Measurements from ENCODE around the gene XRRA1. TPM values are rescaled to one million over a fixed set of nuclear protein-coding genes. Genes with fewer than 3 reads are reported as not detected.
A peak's percentile ranks its signal among the peaks of the same experiment; 100 is the strongest.
"Not testable (repeated sequence)": the region's sequence is repeated elsewhere in the genome, so short reads cannot be mapped to it uniquely, and the experiment has no call there.

Gene XRRA1
- total RNA-seq, 1 experiment from 2014 or later = 1.1 TPM

GRCh38 chr11:74932169-74932568, 16.7 kb downstream of the XRRA1 start:
- no peak overlapping the region for H3K4me3 ChIP-seq
- DNase-seq = peak; percentile 35
- no peaks in the 10 kb centered on the region for H3K27me3 ChIP-seq
- H3K36me3 ChIP-seq = peaks cover 15% of the 10 kb centered on the region
- no peaks in the 10 kb centered on the region for H3K9me3 ChIP-seq

- H3K9me3 ChIP-seq = no peaks in the 10 kb centered on the region
- H3K27me3 ChIP-seq = no peaks in the 10 kb centered on the region
- H3K36me3 ChIP-seq = peaks cover 5% of the 10 kb centered on the region
- peak; percentile 39 for DNase-seq
- no peak overlapping the region for H3K4me3 ChIP-seq
These were observed 19.2 kb downstream of the XRRA1 start for GRCh38 chr11:74929431-74930363.

- no peak for DNase-seq
- Histone ChIP-seq H3K36me3 (peaks cover 5% of the 10 kb centered on the region), H3K4me3 (no peak overlapping the region), H3K27me3 (no peaks in the 10 kb centered on the region), H3K9me3 (no peaks in the 10 kb centered on the region)
These were observed 21.4 kb downstream of the XRRA1 start for GRCh38 chr11:74927496-74927895.

- no peaks in the 10 kb centered on the region for H3K9me3 ChIP-seq
- H3K36me3 ChIP-seq = peaks cover 1% of the 10 kb centered on the region
- H3K27me3 ChIP-seq = no peaks in the 10 kb centered on the region
- H3K4me3 ChIP-seq = no peak overlapping the region
- peak; percentile 38 for DNase-seq
These were observed 22.4 kb downstream of the XRRA1 start for GRCh38 chr11:74926304-74927030.

- H3K27me3 ChIP-seq = no peaks in the 10 kb centered on the region
- no peaks in the 10 kb centered on the region for H3K9me3 ChIP-seq
- no peak overlapping the region for H3K4me3 ChIP-seq
- H3K36me3 ChIP-seq = peaks cover 3% of the 10 kb centered on the region; the same call in 1 of the 2 replicates
- DNase-seq = peak; percentile 31
These were observed 23.6 kb downstream of the XRRA1 start for GRCh38 chr11:74925281-74925680.

- no peaks in the 10 kb centered on the region for H3K9me3 ChIP-seq
- no peaks in the 10 kb centered on the region for H3K27me3 ChIP-seq
- DNase-seq = peak; percentile 43
- no peak overlapping the region for H3K4me3 ChIP-seq
- H3K36me3 ChIP-seq = peaks cover 19% of the 10 kb centered on the region
These were observed 25.8 kb downstream of the XRRA1 start for GRCh38 chr11:74923125-74923524.

- H3K27me3 ChIP-seq = no peaks in the 10 kb centered on the region
- no peak for DNase-seq
- H3K36me3 ChIP-seq = peaks cover 6% of the 10 kb centered on the region
- no peaks in the 10 kb centered on the region for H3K9me3 ChIP-seq
- H3K4me3 ChIP-seq = no peak overlapping the region
These were observed 39.1 kb downstream of the XRRA1 start for GRCh38 chr11:74909812-74910211.

GRCh38 chr11:74909385-74909784, 39.5 kb downstream of the XRRA1 start:
- peaks cover 6% of the 10 kb centered on the region for H3K36me3 ChIP-seq
- no peak overlapping the region for H3K4me3 ChIP-seq
- no peaks in the 10 kb centered on the region for H3K27me3 ChIP-seq
- DNase-seq = no peak
- no peaks in the 10 kb centered on the region for H3K9me3 ChIP-seq

- H3K27me3 ChIP-seq = no peaks in the 10 kb centered on the region
- peaks cover 6% of the 10 kb centered on the region for H3K36me3 ChIP-seq
- no peak overlapping the region for H3K4me3 ChIP-seq
- DNase-seq = no peak
- peaks cover 14% of the 10 kb centered on the region for H3K9me3 ChIP-seq
These were observed 43.6 kb downstream of the XRRA1 start for GRCh38 chr11:74905326-74905725.

GRCh38 chr11:74902342-74902741, 46.5 kb downstream of the XRRA1 start:
- H3K27me3 ChIP-seq = no peaks in the 10 kb centered on the region
- no peak for DNase-seq
- H3K9me3 ChIP-seq = peaks cover 25% of the 10 kb centered on the region
- H3K36me3 ChIP-seq = peaks cover 3% of the 10 kb centered on the region; the same call in 1 of the 2 replicates
- no peak overlapping the region for H3K4me3 ChIP-seq

- no peak for DNase-seq
- Histone ChIP-seq H3K36me3 (peaks cover 14% of the 10 kb centered on the region), H3K27me3 (no peaks in the 10 kb centered on the region), H3K4me3 (no peak overlapping the region), H3K9me3 (peaks cover 33% of the 10 kb centered on the region)
These were observed 52.6 kb downstream of the XRRA1 start for GRCh38 chr11:74896311-74896710.

- Histone ChIP-seq H3K4me3 (no peak overlapping the region), H3K27me3 (no peaks in the 10 kb centered on the region), H3K36me3 (peaks cover 14% of the 10 kb centered on the region), H3K9me3 (peaks cover 25% of the 10 kb centered on the region)
- DNase-seq = no peak
These were observed 53.4 kb downstream of the XRRA1 start for GRCh38 chr11:74895340-74896116.

- Histone ChIP-seq H3K9me3 (peaks cover 18% of the 10 kb centered on the region), H3K36me3 (peaks cover 17% of the 10 kb centered on the region)
- H3K27me3 ChIP-seq, H3K4me3 ChIP-seq, DNase-seq: not testable (repeated sequence)
These were observed 55.9 kb downstream of the XRRA1 start for GRCh38 chr11:74893015-74893414.

- Histone ChIP-seq H3K9me3 (peaks cover 6% of the 10 kb centered on the region), H3K4me3 (no peak overlapping the region), H3K36me3 (peaks cover 39% of the 10 kb centered on the region), H3K27me3 (no peaks in the 10 kb centered on the region)
- DNase-seq = no peak
These were observed 71.8 kb downstream of the XRRA1 start for GRCh38 chr11:74877132-74877531.

GRCh38 chr11:74871037-74871436, 77.9 kb downstream of the XRRA1 start:
- no peak for DNase-seq
- Histone ChIP-seq H3K36me3 (peaks cover 80% of the 10 kb centered on the region), H3K27me3 (no peaks in the 10 kb centered on the region), H3K9me3 (peaks cover 50% of the 10 kb centered on the region), H3K4me3 (no peak overlapping the region)

- peaks cover 82% of the 10 kb centered on the region for H3K36me3 ChIP-seq
- no peak for DNase-seq
- no peak overlapping the region for H3K4me3 ChIP-seq
- H3K27me3 ChIP-seq = no peaks in the 10 kb centered on the region
- H3K9me3 ChIP-seq = peaks cover 55% of the 10 kb centered on the region
These were observed 78.4 kb downstream of the XRRA1 start for GRCh38 chr11:74870485-74870884.

- H3K36me3 ChIP-seq = peaks cover 68% of the 10 kb centered on the region
- H3K27me3 ChIP-seq = no peaks in the 10 kb centered on the region
- no peak for DNase-seq
- H3K4me3 ChIP-seq = no peak overlapping the region
- H3K9me3 ChIP-seq = peaks cover 51% of the 10 kb centered on the region
These were observed 82.3 kb downstream of the XRRA1 start for GRCh38 chr11:74866557-74866956.
